DOHH2 (cell line): ENCODE data around the gene CCDC12.
A peak's percentile ranks its signal among the peaks of the same experiment; 100 is the strongest.

Experiments
- CTCF ChIP-seq: fragments of 200-600 bp; sonication (generic); IDR thresholded peaks from one replicate; pipeline ENCODE4 v1.5.1; 2014; ENCODE audit warnings: antibody characterized with exemption, mild to moderate bottlenecking, low read depth, low read length; ENCODE audit not compliant: poor library complexity, severe bottlenecking
- EZH2phosphoT487 ChIP-seq: fragments of 200-600 bp; sonication (generic); IDR thresholded peaks from 2 replicates; pipeline ENCODE4 v1.6.1; 2017; ENCODE audit warnings: borderline replicate concordance, mild to moderate bottlenecking, antibody characterized with exemption, low read length, moderate library complexity, mixed read lengths

- TF ChIP-seq CTCF (peak; percentile 21), EZH2phosphoT487 (no peak)
These were observed 32.9 kb upstream of the CCDC12 start for GRCh38 chr3:47009225-47010110.
